HUES48 (cell line): ENCODE measurements around the gene SURF1.
"Not testable (repeated sequence)": the region's sequence is repeated elsewhere in the genome, so short reads cannot be mapped to it uniquely, and the experiment has no call there.

Experiments used
- H3K27ac ChIP-seq: one replicate; pipeline ENCODE4 v1.7.0; 2013; ENCODE audit warnings: low read depth, low read length, inconsistent platforms
- H3K27me3 ChIP-seq: 2 replicates; pipeline ENCODE4 v1.6.1; 2013; ENCODE audit warnings: mild to moderate bottlenecking, low read length; ENCODE audit not compliant: control insufficient read depth, insufficient read depth
- H3K36me3 ChIP-seq: 2 replicates; pipeline ENCODE4 v1.6.1; 2013; ENCODE audit warnings: low read length; ENCODE audit not compliant: control insufficient read depth, insufficient read depth
- H3K4me1 ChIP-seq: 2 replicates; pipeline ENCODE4 v1.6.1; 2013; ENCODE audit warnings: mild to moderate bottlenecking, low read length; ENCODE audit not compliant: control insufficient read depth, insufficient read depth
- H3K4me3 ChIP-seq: 2 replicates; pipeline ENCODE4 v1.5.1; 2013; ENCODE audit warnings: mild to moderate bottlenecking, low read depth, low read length
- H3K9ac ChIP-seq: 2 replicates; pipeline ENCODE4 v1.6.1; 2013; ENCODE audit warnings: mild to moderate bottlenecking, low read depth, low read length, moderate library complexity
- H3K9me3 ChIP-seq: 2 replicates; pipeline ENCODE4 v1.6.1; 2013; ENCODE audit warnings: low read length; ENCODE audit not compliant: control insufficient read depth, insufficient read depth

The SURF1 gene

GRCh38 chr9:133383438-133383837 is 27.2 kb upstream of the SURF1 start:
- Histone ChIP-seq H3K27ac (no peak overlapping the region), H3K4me1 (no peaks in the 10 kb centered on the region), H3K36me3 (no peaks in the 10 kb centered on the region), H3K27me3 (no peaks in the 10 kb centered on the region), H3K9ac (no peak overlapping the region), H3K4me3 (no peak overlapping the region), H3K9me3 (peaks cover 3% of the 10 kb centered on the region; the same call in 1 of the 2 replicates)

- Histone ChIP-seq H3K4me1 (no peaks in the 10 kb centered on the region; the same call in 1 of the 2 replicates), H3K27me3 (no peaks in the 10 kb centered on the region), H3K4me3 (no peak overlapping the region), H3K9ac (no peak overlapping the region), H3K27ac (no peak overlapping the region), H3K36me3 (no peaks in the 10 kb centered on the region), H3K9me3 (peaks cover 3% of the 10 kb centered on the region; the same call in 1 of the 2 replicates)
Measured at GRCh38 chr9:133382507-133383141, 26.3 kb upstream of the SURF1 start.

GRCh38 chr9:133380734-133381133 is 24.4 kb upstream of the SURF1 start:
- H3K36me3 ChIP-seq: no peaks in the 10 kb centered on the region
- H3K4me3 ChIP-seq: no peak overlapping the region
- H3K27ac ChIP-seq: no peak overlapping the region
- H3K4me1 ChIP-seq: no peaks in the 10 kb centered on the region; the same call in 1 of the 2 replicates
- peaks cover 3% of the 10 kb centered on the region; the same call in 1 of the 2 replicates for H3K9me3 ChIP-seq
- no peak overlapping the region for H3K9ac ChIP-seq
- peaks cover 8% of the 10 kb centered on the region; the same call in 1 of the 2 replicates for H3K27me3 ChIP-seq

GRCh38 chr9:133379153-133380086 is 23.1 kb upstream of the SURF1 start:
- peaks cover 5% of the 10 kb centered on the region; the same call in 1 of the 2 replicates for H3K4me1 ChIP-seq
- peaks cover 8% of the 10 kb centered on the region; the same call in 1 of the 2 replicates for H3K27me3 ChIP-seq
- H3K36me3 ChIP-seq: no peaks in the 10 kb centered on the region
- no peak overlapping the region for H3K9ac ChIP-seq
- no peak overlapping the region for H3K27ac ChIP-seq
- H3K4me3 ChIP-seq: no peak overlapping the region
- H3K9me3 ChIP-seq: peaks cover 3% of the 10 kb centered on the region; the same call in 1 of the 2 replicates

- Histone ChIP-seq H3K4me1 (peaks cover 6% of the 10 kb centered on the region; the same call in 1 of the 2 replicates), H3K27me3 (peaks cover 8% of the 10 kb centered on the region; the same call in 1 of the 2 replicates), H3K27ac (no peak overlapping the region), H3K4me3 (no peak overlapping the region), H3K36me3 (peaks cover 4% of the 10 kb centered on the region; the same call in 1 of the 2 replicates), H3K9ac (no peak overlapping the region), H3K9me3 (peaks cover 3% of the 10 kb centered on the region; the same call in 1 of the 2 replicates)
Measured at GRCh38 chr9:133378408-133378962, 22.2 kb upstream of the SURF1 start.

- Histone ChIP-seq H3K9me3 (no peaks in the 10 kb centered on the region), H3K9ac (no peak overlapping the region), H3K4me3 (no peak overlapping the region), H3K4me1 (peaks cover 6% of the 10 kb centered on the region; the same call in 1 of the 2 replicates), H3K27me3 (peaks cover 8% of the 10 kb centered on the region; the same call in 1 of the 2 replicates), H3K27ac (no peak overlapping the region), H3K36me3 (peaks cover 11% of the 10 kb centered on the region)
Measured at GRCh38 chr9:133377721-133378216, 21.5 kb upstream of the SURF1 start.

- peaks cover 16% of the 10 kb centered on the region for H3K36me3 ChIP-seq
- H3K4me1 ChIP-seq, H3K27me3 ChIP-seq, H3K4me3 ChIP-seq, H3K9ac ChIP-seq, H3K27ac ChIP-seq, H3K9me3 ChIP-seq: not testable (repeated sequence)
Measured at GRCh38 chr9:133377280-133377679, 21.0 kb upstream of the SURF1 start.

- H3K9me3 ChIP-seq: no peaks in the 10 kb centered on the region
- peaks cover 8% of the 10 kb centered on the region; the same call in 1 of the 2 replicates for H3K27me3 ChIP-seq
- H3K36me3 ChIP-seq: peaks cover 25% of the 10 kb centered on the region
- peaks cover 6% of the 10 kb centered on the region; the same call in 1 of the 2 replicates for H3K4me1 ChIP-seq
- H3K27ac ChIP-seq: peak within 1 kb of the TSS; percentile 86
- H3K4me3 ChIP-seq: peak within 1 kb of the TSS; percentile 96
- H3K9ac ChIP-seq: peak within 1 kb of the TSS; percentile 91
Measured at GRCh38 chr9:133375724-133376654, 19.7 kb upstream of the SURF1 start, which contains the start of the genes STKLD1 and SURF4. STKLD1 (plus strand) TSS chr9:133376366; CDS start chr9:133376474, 108 bp downstream. SURF4 (minus strand) TSS chr9:133376060; CDS start chr9:133375969, 91 bp downstream.

- peak overlapping the region; percentile 86 for H3K27ac ChIP-seq
- peaks cover 6% of the 10 kb centered on the region; the same call in 1 of the 2 replicates for H3K4me1 ChIP-seq
Measured at GRCh38 chr9:133375116-133375723, 18.9 kb upstream of the SURF1 start.

More at GRCh38 chr9:133375116-133375723, 18.9 kb upstream of the SURF1 start:
- Histone ChIP-seq H3K9ac (peak overlapping the region; percentile 91), H3K4me3 (peak overlapping the region; percentile 96), H3K27me3 (peaks cover 8% of the 10 kb centered on the region; the same call in 1 of the 2 replicates), H3K9me3 (no peaks in the 10 kb centered on the region), H3K36me3 (peaks cover 33% of the 10 kb centered on the region)
